ENCODE results near the gene MMP10. TPM values are rescaled to one million over a fixed set of nuclear protein-coding genes. Genes with fewer than 3 reads are reported as not detected.

Gene MMP10
- not detected for total RNA-seq

GRCh38 chr11:102780491-102780918 lies at the start of gene MMP10:
Gene MMP10 (minus strand): TSS chr11:102780628. CDS start chr11:102780591, 37 bp downstream.
- H3K4me1 Mint-ChIP-seq = no peaks in the 10 kb centered on the region
- H3K27ac Mint-ChIP-seq = no peak within 1 kb of the TSS
- H3K36me3 Mint-ChIP-seq (ENCODE audit: low read depth) = no peaks in the 10 kb centered on the region
- no peaks in the 10 kb centered on the region for H3K9me3 Mint-ChIP-seq
- peak; percentile 29 for ATAC-seq (replicated peaks)
- H3K4me3 Mint-ChIP-seq = no peak within 1 kb of the TSS
- H3K27me3 Mint-ChIP-seq = peaks cover 16% of the 10 kb centered on the region

DNA sequence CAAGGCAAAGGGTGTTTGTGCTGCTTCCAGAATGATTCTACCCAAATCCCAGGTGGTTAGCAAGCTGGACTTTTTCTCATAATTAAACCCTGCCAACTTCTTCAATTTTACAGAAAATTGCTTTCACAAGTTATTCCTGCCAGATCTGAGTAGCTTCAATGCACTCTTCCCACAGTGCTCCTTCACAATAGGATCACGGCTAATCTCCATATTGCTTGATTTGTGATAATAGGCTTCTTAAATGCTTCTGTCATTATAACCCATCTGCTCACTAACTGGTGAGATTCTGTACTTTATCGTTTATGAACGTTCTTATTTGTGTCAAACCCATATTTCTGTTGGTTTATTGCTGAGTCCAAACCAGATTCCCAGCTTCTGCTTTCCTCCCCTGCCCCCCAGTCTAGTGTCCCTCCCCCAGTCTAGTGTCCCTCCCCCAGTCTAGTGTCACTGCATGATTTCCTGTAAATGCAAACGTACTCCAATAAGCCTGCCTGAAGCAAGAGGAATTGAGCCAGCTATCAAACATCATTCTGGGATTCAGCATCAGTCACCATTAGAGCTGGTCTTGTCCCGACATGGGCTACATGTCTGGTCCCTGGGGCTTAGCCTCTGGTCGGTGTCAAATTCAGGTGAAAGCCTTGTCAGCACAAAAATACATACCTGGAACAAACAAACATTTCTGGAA lies 49.0 kb upstream of the MMP10 start:
- Mint-ChIP-seq H3K27me3 (peaks cover 31% of the 10 kb centered on the region), H3K36me3 (ENCODE audit: low read depth) (no peaks in the 10 kb centered on the region), H3K4me3 (no peak overlapping the region), H3K4me1 (no peaks in the 10 kb centered on the region), H3K9me3 (no peaks in the 10 kb centered on the region), H3K27ac (no peak overlapping the region)
- ATAC-seq (replicated peaks) = no peak

DNA sequence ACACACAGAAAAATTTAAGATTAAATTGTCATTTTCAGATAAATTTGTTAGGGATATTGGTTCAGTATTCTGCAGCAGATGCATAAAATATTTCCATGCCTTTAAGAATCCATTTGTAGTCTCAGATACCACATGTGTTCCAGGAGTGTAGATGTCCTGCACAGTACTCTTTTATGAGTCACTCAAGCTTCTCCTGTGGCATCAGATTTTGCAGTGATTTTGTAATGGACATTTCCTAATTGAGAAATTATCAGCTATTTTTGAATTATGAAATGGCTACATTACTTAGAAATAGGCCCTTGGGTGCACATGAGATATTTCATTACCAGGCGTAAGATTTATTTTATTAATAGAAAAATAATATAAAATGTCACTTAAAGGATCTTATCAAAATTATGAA lies 44.1 kb upstream of the MMP10 start:
- Mint-ChIP-seq H3K27ac (no peak overlapping the region), H3K9me3 (no peaks in the 10 kb centered on the region), H3K27me3 (peaks cover 13% of the 10 kb centered on the region), H3K4me3 (no peak overlapping the region), H3K36me3 (ENCODE audit: low read depth) (no peaks in the 10 kb centered on the region), H3K4me1 (no peaks in the 10 kb centered on the region)
- no peak for ATAC-seq (replicated peaks)

GRCh38 chr11:102819491-102819890 lies 39.1 kb upstream of the MMP10 start:
- no peaks in the 10 kb centered on the region for H3K27me3 Mint-ChIP-seq
- H3K9me3 Mint-ChIP-seq = peaks cover 5% of the 10 kb centered on the region
- H3K4me1 Mint-ChIP-seq = no peaks in the 10 kb centered on the region
- no peaks in the 10 kb centered on the region for H3K36me3 Mint-ChIP-seq (ENCODE audit: low read depth)
- no peak overlapping the region for H3K27ac Mint-ChIP-seq
- H3K4me3 Mint-ChIP-seq = no peak overlapping the region
- no peak for ATAC-seq (replicated peaks)

GRCh38 chr11:102813484-102813883 lies 33.1 kb upstream of the MMP10 start:
- H3K27me3 Mint-ChIP-seq = peaks cover 3% of the 10 kb centered on the region
- H3K27ac Mint-ChIP-seq = no peak overlapping the region
- no peaks in the 10 kb centered on the region for H3K36me3 Mint-ChIP-seq (ENCODE audit: low read depth)
- H3K4me1 Mint-ChIP-seq = no peaks in the 10 kb centered on the region
- no peak overlapping the region for H3K4me3 Mint-ChIP-seq
- peaks cover 5% of the 10 kb centered on the region for H3K9me3 Mint-ChIP-seq
- no peak for ATAC-seq (replicated peaks)

DNA sequence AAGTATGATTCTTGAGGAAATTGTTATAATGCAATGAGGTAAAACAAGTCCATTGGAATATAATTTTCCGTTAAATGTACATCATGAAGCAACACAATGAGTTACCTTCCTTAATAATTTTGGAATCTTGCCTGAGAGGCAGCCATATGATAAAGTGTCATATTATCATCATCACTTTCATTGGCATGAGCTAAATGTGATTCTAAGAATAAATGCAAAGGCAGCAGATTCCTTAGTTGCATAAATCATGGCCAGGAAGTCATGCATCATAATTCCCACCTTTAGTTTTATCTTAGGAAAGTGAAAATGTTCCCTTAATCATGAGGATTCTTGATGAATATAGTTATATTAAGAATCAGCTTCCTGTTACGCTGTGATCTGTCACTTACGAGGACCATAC lies 31.8 kb upstream of the MMP10 start:
- Mint-ChIP-seq H3K27ac (no peak overlapping the region), H3K27me3 (peaks cover 6% of the 10 kb centered on the region), H3K9me3 (peaks cover 5% of the 10 kb centered on the region), H3K36me3 (ENCODE audit: low read depth) (no peaks in the 10 kb centered on the region), H3K4me1 (no peaks in the 10 kb centered on the region), H3K4me3 (no peak overlapping the region)
- ATAC-seq (replicated peaks) = no peak

- Mint-ChIP-seq H3K27ac (no peak overlapping the region), H3K27me3 (peaks cover 6% of the 10 kb centered on the region), H3K36me3 (ENCODE audit: low read depth) (no peaks in the 10 kb centered on the region), H3K9me3 (no peaks in the 10 kb centered on the region), H3K4me3 (no peak overlapping the region), H3K4me1 (no peaks in the 10 kb centered on the region)
- ATAC-seq (replicated peaks) = no peak
Observed at GRCh38 chr11:102810950-102811660, 30.7 kb upstream of the MMP10 start.

GRCh38 chr11:102809971-102810370 lies 29.5 kb upstream of the MMP10 start:
- H3K4me3 Mint-ChIP-seq = no peak overlapping the region
- H3K4me1 Mint-ChIP-seq = no peaks in the 10 kb centered on the region
- no peak for ATAC-seq (replicated peaks)
- no peaks in the 10 kb centered on the region for H3K9me3 Mint-ChIP-seq
- H3K36me3 Mint-ChIP-seq (ENCODE audit: low read depth) = no peaks in the 10 kb centered on the region
- no peak overlapping the region for H3K27ac Mint-ChIP-seq
- H3K27me3 Mint-ChIP-seq = peaks cover 6% of the 10 kb centered on the region

DNA sequence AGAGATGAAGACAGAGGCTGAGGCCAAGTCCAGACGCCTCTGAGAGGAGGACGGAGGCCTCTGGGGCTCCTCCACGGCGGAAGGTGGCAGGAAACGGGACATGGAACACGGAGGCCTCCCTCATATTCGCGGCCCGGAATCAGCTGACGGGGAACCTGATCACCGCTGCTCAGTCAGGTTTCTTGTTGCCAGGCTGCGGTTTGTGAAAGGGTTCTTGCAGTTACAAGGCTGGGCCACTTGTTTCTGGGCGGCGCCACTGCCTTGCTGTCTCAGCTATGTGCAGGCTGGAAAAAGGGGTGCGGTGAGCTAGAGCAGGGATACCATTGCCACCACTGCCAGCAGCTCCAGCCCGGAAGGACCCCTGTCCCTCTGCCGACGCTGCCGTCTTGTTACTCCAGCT lies 27.5 kb upstream of the MMP10 start:
- ATAC-seq (replicated peaks) = no peak

GRCh38 chr11:102806296-102806695 lies 25.9 kb upstream of the MMP10 start:
- Mint-ChIP-seq H3K27ac (no peak overlapping the region), H3K36me3 (ENCODE audit: low read depth) (no peaks in the 10 kb centered on the region), H3K4me3 (no peak overlapping the region), H3K9me3 (no peaks in the 10 kb centered on the region), H3K27me3 (peaks cover 20% of the 10 kb centered on the region), H3K4me1 (no peaks in the 10 kb centered on the region)
- ATAC-seq (replicated peaks) = no peak

More for the DNA sequence above, 27.5 kb upstream of the MMP10 start:
- Mint-ChIP-seq H3K27me3 (peaks cover 17% of the 10 kb centered on the region), H3K4me1 (no peaks in the 10 kb centered on the region), H3K27ac (no peak overlapping the region), H3K9me3 (no peaks in the 10 kb centered on the region), H3K4me3 (no peak overlapping the region), H3K36me3 (ENCODE audit: low read depth) (no peaks in the 10 kb centered on the region)

- Mint-ChIP-seq H3K4me3 (no peak overlapping the region), H3K9me3 (no peaks in the 10 kb centered on the region), H3K27ac (no peak overlapping the region), H3K27me3 (peaks cover 14% of the 10 kb centered on the region), H3K36me3 (ENCODE audit: low read depth) (no peaks in the 10 kb centered on the region), H3K4me1 (no peaks in the 10 kb centered on the region)
- ATAC-seq (replicated peaks) = no peak
Observed at GRCh38 chr11:102802341-102802740, 21.9 kb upstream of the MMP10 start.

DNA sequence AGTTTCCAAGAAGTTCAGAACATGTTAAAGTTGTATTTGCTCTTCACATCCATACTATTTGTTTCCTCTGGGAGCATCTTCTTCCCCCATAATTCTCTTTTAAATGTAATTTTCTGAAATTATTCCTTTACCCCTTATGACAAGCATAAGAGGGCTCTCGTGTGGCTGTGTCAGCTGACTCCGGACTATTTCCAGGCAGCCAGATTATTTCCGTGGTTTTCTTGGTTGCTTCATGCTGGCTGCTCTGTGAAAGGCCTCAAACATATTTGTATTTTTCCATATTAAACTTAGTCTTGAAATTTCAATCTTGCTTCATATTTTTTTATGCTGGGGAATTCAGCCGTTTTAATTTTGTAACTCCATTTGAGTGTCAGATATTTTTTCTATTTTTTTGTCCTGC lies 20.3 kb upstream of the MMP10 start:
- no peaks in the 10 kb centered on the region for H3K36me3 Mint-ChIP-seq (ENCODE audit: low read depth)
- H3K4me3 Mint-ChIP-seq = no peak overlapping the region
- no peak for ATAC-seq (replicated peaks)
- H3K27ac Mint-ChIP-seq = no peak overlapping the region
- H3K4me1 Mint-ChIP-seq = no peaks in the 10 kb centered on the region
- H3K9me3 Mint-ChIP-seq = no peaks in the 10 kb centered on the region
- peaks cover 14% of the 10 kb centered on the region for H3K27me3 Mint-ChIP-seq

DNA sequence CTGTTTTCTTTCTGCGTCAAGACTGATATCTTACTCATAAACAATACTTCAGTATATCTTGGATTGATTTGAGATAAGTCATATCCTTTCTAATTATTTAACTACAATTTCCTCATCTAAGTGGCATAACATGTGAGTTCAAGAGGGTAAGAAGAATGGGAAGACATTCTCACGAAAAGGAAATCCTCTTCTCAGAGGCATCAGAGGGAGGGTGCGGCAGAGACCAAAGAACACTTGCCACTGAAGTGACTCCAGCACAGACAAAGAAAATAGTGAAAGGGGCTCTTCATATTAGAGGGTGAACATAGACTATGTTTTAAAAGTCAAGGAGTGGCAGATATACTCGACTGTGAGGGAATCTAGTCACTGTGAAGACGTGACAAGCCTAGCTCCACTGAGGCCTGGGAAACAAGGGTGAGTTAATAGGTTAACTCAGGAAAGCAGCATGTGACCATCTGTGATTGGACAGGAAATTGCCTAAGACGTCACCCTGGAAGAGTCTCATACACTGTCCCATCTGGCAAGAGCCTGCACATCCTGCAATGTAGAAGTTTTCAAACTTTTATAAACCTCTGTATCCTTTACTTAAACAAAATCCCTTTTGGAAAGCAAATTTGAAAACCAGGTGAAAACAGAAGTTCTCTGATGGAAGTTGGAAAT lies 19.4 kb upstream of the MMP10 start:
- no peaks in the 10 kb centered on the region for H3K4me1 Mint-ChIP-seq
- H3K27me3 Mint-ChIP-seq = peaks cover 12% of the 10 kb centered on the region
- no peak overlapping the region for H3K4me3 Mint-ChIP-seq
- no peak for ATAC-seq (replicated peaks)
- H3K36me3 Mint-ChIP-seq (ENCODE audit: low read depth) = no peaks in the 10 kb centered on the region
- no peak overlapping the region for H3K27ac Mint-ChIP-seq
- H3K9me3 Mint-ChIP-seq = no peaks in the 10 kb centered on the region

GRCh38 chr11:102798012-102798746 lies 17.8 kb upstream of the MMP10 start, which contains the start of gene MMP1:
Gene MMP1 (minus strand): TSS chr11:102798160. CDS start chr11:102798092, 68 bp downstream.
- H3K9me3 Mint-ChIP-seq = no peaks in the 10 kb centered on the region
- H3K27ac Mint-ChIP-seq = no peak within 1 kb of the TSS
- H3K36me3 Mint-ChIP-seq (ENCODE audit: low read depth) = no peaks in the 10 kb centered on the region
- H3K4me3 Mint-ChIP-seq = no peak within 1 kb of the TSS
- ATAC-seq (replicated peaks) = no peak
- H3K27me3 Mint-ChIP-seq = peaks cover 4% of the 10 kb centered on the region
- no peaks in the 10 kb centered on the region for H3K4me1 Mint-ChIP-seq

All from activated T-helper 17 cell treated with anti-CD3 and anti-CD28 coated beads, Interleukin-2, amount 50 U/mL, for 72 hours (primary cell).